Osteocyte (in vitro differentiated cells): ENCODE data around the gene ABHD8. TPM values are rescaled to one million over a fixed set of nuclear protein-coding genes. Genes with fewer than 3 reads are reported as not detected.
A peak's percentile ranks its signal among the peaks of the same experiment; 100 is the strongest.
"Not testable (repeated sequence)": the region's sequence is repeated elsewhere in the genome, so short reads cannot be mapped to it uniquely, and the experiment has no call there.

Experiments used
- DNase-seq: peaks from one replicate; pipeline ENCODE4 v3.0.0; 2021; ENCODE audit warnings: mixed read lengths; ENCODE audit not compliant: unreplicated experiment; ENCODE audit errors: extremely low spot score
- H3K27ac Mint-ChIP-seq: one replicate; pipeline ENCODE4 v1.8.0; 2021; ENCODE audit warnings: mild to moderate bottlenecking, mixed read lengths; ENCODE audit not compliant: unreplicated experiment
- H3K27me3 Mint-ChIP-seq: one replicate; pipeline ENCODE4 v1.8.0; 2021; ENCODE audit warnings: mixed read lengths; ENCODE audit not compliant: unreplicated experiment
- H3K36me3 Mint-ChIP-seq: one replicate; pipeline ENCODE4 v1.8.0; 2021; ENCODE audit warnings: mixed read lengths; ENCODE audit not compliant: unreplicated experiment
- H3K4me1 Mint-ChIP-seq: one replicate; pipeline ENCODE4 v1.8.0; 2021; ENCODE audit warnings: mixed read lengths; ENCODE audit not compliant: unreplicated experiment
- H3K4me3 Mint-ChIP-seq: one replicate; pipeline ENCODE4 v1.8.0; 2021; ENCODE audit warnings: mild to moderate bottlenecking, moderate library complexity, mixed read lengths; ENCODE audit not compliant: unreplicated experiment
- H3K9me3 Mint-ChIP-seq: one replicate; pipeline ENCODE4 v1.8.0; 2021; ENCODE audit warnings: mixed read lengths; ENCODE audit not compliant: unreplicated experiment
- total RNA-seq: library from RNA; stranded (reverse); gene quantifications from 2 replicates; pipeline ENCODE4 v1.2.1, GENCODE V29; 2021
- TF ChIP-seq, protein P1 (sequence below): fragments of 200-600 bp; sonication (generic); IDR thresholded peaks from 2 replicates; pipeline ENCODE4 v1.5.0; 2021; ENCODE audit warnings: antibody characterized with exemption, mild to moderate bottlenecking, moderate library complexity

ABHD8 gene
- total RNA-seq, 1 donor from 2014 or later, result 5.0 TPM

DNA sequence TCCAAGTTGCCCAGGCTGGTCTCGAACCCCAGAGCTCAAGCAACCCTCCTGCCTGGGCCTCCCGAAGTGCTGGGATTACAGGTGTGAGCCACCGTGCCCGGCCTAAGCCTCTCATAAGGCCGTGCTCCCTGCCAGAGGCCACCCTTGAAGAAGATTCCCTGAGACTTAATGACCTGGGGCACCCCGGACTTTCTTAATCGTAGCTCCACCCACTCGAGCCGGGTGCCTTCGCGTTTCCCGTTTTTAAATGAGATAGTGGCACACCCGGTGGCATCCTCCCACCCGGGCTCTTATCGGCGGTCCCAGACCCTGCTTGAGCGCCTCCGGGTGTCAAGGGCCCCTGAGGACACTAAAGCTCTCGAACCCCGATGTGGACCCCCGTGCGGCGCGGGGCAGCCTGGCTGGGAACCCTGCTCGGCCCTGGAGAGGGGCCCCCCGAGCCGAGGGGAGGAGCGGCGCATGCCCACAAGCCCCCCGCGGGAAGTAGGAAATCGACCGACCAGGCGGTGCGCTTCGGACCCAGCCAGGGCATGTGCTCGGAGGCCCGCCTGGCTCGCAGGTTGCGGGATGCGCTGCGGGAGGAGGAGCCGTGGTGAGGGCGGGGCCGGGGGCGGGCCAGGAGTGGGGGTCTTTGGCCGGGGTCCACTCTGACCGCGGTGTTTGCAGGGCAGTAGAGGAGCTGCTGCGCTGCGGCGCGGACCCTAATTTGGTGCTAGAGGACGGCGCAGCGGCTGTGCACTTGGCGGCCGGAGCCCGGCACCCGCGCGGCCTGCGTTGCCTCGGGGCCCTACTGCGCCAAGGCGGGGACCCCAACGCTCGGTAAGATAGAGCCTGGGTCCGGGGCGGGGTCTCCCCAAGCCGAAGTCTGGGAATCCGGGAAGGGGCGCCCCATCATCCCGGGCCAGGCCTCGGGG lies 21.6 kb downstream of the ABHD8 start, which contains the start of gene ANKLE1:
ANKLE1 (plus strand) TSS at position 511 of the 914 bp plus-strand sequence; CDS start at position 531, 20 bp downstream.
- Mint-ChIP-seq H3K4me3 (peak within 1 kb of the TSS; percentile 65), H3K9me3 (no peaks in the 10 kb centered on the region), H3K27ac (no peak within 1 kb of the TSS), H3K4me1 (peaks cover 3% of the 10 kb centered on the region), H3K36me3 (peaks cover 4% of the 10 kb centered on the region), H3K27me3 (no peaks in the 10 kb centered on the region)
- TF ChIP-seq, protein P1, sequence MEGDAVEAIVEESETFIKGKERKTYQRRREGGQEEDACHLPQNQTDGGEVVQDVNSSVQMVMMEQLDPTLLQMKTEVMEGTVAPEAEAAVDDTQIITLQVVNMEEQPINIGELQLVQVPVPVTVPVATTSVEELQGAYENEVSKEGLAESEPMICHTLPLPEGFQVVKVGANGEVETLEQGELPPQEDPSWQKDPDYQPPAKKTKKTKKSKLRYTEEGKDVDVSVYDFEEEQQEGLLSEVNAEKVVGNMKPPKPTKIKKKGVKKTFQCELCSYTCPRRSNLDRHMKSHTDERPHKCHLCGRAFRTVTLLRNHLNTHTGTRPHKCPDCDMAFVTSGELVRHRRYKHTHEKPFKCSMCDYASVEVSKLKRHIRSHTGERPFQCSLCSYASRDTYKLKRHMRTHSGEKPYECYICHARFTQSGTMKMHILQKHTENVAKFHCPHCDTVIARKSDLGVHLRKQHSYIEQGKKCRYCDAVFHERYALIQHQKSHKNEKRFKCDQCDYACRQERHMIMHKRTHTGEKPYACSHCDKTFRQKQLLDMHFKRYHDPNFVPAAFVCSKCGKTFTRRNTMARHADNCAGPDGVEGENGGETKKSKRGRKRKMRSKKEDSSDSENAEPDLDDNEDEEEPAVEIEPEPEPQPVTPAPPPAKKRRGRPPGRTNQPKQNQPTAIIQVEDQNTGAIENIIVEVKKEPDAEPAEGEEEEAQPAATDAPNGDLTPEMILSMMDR, result no peak
- no peak for DNase-seq

GRCh38 chr19:17279436-17279835 lies 23.8 kb downstream of the ABHD8 start:
- TF ChIP-seq, protein P1, result no peak

DNA sequence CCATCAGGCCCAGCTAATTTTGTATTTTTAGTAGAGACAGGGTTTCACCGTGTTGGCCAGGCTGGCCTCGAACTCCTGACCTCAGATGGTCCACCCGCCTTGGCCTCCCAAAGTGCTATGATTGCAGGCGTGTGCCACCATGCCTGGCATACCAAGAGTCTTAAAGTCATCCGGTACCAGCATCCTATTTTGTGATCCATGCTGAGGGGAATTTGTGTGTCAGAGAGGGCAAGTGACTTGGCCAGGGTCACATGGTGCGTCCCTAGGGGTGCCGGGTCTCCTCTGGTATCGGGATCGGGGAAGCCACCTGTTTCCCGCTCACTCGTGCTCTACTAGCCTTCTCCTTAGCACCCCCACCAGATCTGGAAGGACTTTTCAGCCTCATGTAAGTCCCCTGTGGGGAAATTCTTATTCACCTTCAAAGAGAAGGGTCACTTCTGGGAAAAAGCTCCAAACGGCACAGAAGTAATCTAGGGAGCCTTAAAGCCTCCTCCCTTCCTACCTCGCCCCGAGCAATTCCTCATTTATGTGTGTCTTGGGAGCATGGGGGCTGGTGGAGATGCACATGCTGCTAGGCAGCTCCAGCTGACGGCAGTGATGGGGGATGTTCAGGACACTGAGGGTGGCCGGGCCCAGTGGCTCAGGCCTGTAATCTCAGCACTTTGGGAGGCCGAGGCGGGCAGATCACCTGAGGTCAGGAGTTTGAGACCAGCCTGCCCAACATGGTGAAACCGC lies 27.6 kb downstream of the ABHD8 start:
- Mint-ChIP-seq H3K27ac (no peak overlapping the region), H3K9me3 (no peaks in the 10 kb centered on the region), H3K27me3 (no peaks in the 10 kb centered on the region), H3K4me1 (no peaks in the 10 kb centered on the region), H3K4me3 (no peak overlapping the region), H3K36me3 (peaks cover 23% of the 10 kb centered on the region)
- no peak for DNase-seq
- TF ChIP-seq, protein P1, result no peak

More at GRCh38 chr19:17279436-17279835, 23.8 kb downstream of the ABHD8 start:
- DNase-seq, result no peak
- H3K36me3 Mint-ChIP-seq, result peaks cover 13% of the 10 kb centered on the region
- H3K4me3 Mint-ChIP-seq, result no peak overlapping the region
- H3K27me3 Mint-ChIP-seq, result no peaks in the 10 kb centered on the region
- H3K4me1 Mint-ChIP-seq, result peaks cover 3% of the 10 kb centered on the region
- no peak overlapping the region for H3K27ac Mint-ChIP-seq
- H3K9me3 Mint-ChIP-seq, result no peaks in the 10 kb centered on the region

GRCh38 chr19:17274892-17275291 lies 28.3 kb downstream of the ABHD8 start:
- not testable (repeated sequence) for H3K4me1 Mint-ChIP-seq, DNase-seq, H3K27ac Mint-ChIP-seq, H3K9me3 Mint-ChIP-seq, H3K27me3 Mint-ChIP-seq, H3K4me3 Mint-ChIP-seq
- H3K36me3 Mint-ChIP-seq, result peaks cover 27% of the 10 kb centered on the region

GRCh38 chr19:17268754-17269153 lies 34.5 kb downstream of the ABHD8 start:
- Mint-ChIP-seq H3K4me3 (peak overlapping the region; percentile 84), H3K27me3 (no peaks in the 10 kb centered on the region), H3K36me3 (peaks cover 11% of the 10 kb centered on the region), H3K27ac (no peak overlapping the region), H3K9me3 (no peaks in the 10 kb centered on the region), H3K4me1 (peaks cover 7% of the 10 kb centered on the region)
- TF ChIP-seq, protein P1, result no peak
- DNase-seq, result no peak
